Measurements from ENCODE around the gene CASZ1. TPM values are rescaled to one million over a fixed set of nuclear protein-coding genes. Genes with fewer than 3 reads are reported as not detected.

Gene CASZ1
- total and polyA plus RNA-seq, 12 donors: 19.5 to 79.8 (median 64.7) TPM

- no peaks in the 10 kb centered on the region for H3K4me1 ChIP-seq
- H3K9me3 ChIP-seq: no peaks in the 10 kb centered on the region
- no peak for DNase-seq
- no peaks in the 10 kb centered on the region for H3K27me3 ChIP-seq
- no peak overlapping the region for H3K27ac ChIP-seq
- peaks cover 0 to 67% (median 5%) of the 10 kb centered on the region in 9 donors for H3K36me3 ChIP-seq
- intact Hi-C loops (cut with DNase I): no loop called here
- TF ChIP-seq CTCF (IDR thresholded peaks at IDR 0.05): no peak
- ATAC-seq: no peak
- WGBS, 2 donors: 94 to 96% methylated on average over 24 of the region's 24 CpGs
- H3K4me3 ChIP-seq: no peak overlapping the region
Measured at GRCh38 chr1:10622910-10623685, 173.3 kb downstream of the CASZ1 start.

GRCh38 chr1:10621906-10622305 is 174.5 kb downstream of the CASZ1 start:
- 92% methylated on average over 9 of the region's 9 CpGs for WGBS, 2 donors
- intact Hi-C loops (cut with DNase I): no loop called here
- DNase-seq (no peak), ATAC-seq (no peak)
- Histone ChIP-seq H3K27me3 (no peaks in the 10 kb centered on the region), H3K27ac (no peak overlapping the region), H3K4me3 (no peak overlapping the region), H3K9me3 (no peaks in the 10 kb centered on the region), H3K4me1 (no peaks in the 10 kb centered on the region), H3K36me3 (peaks cover 0 to 60% (median 5%) of the 10 kb centered on the region in 9 donors)
- TF ChIP-seq CTCF (IDR thresholded peaks at IDR 0.05): no peak

GRCh38 chr1:10620776-10621175 is 175.7 kb downstream of the CASZ1 start:
- no peak for TF ChIP-seq CTCF (IDR thresholded peaks at IDR 0.05)
- DNase-seq (no peak), ATAC-seq (no peak)
- no peaks in the 10 kb centered on the region for H3K4me1 ChIP-seq
- H3K36me3 ChIP-seq: peaks cover 0 to 53% (median 5%) of the 10 kb centered on the region in 9 donors
- H3K9me3 ChIP-seq: no peaks in the 10 kb centered on the region
- H3K27me3 ChIP-seq: no peaks in the 10 kb centered on the region
- H3K27ac ChIP-seq: no peak overlapping the region
- H3K4me3 ChIP-seq: no peak overlapping the region
- WGBS, 2 donors: 94 to 95% methylated on average over 12 of the region's 12 CpGs
- intact Hi-C loops (cut with DNase I): no loop called here

GRCh38 chr1:10617931-10618885 is 178.2 kb downstream of the CASZ1 start:
- Histone ChIP-seq H3K27me3 (no peaks in the 10 kb centered on the region), H3K4me1 (no peaks in the 10 kb centered on the region), H3K9me3 (no peaks in the 10 kb centered on the region), H3K4me3 (no peak overlapping the region), H3K27ac (no peak overlapping the region), H3K36me3 (peaks cover 0 to 27% (median 0%) of the 10 kb centered on the region in 9 donors)
- intact Hi-C loops (cut with DNase I): no loop called here
- no peak for DNase-seq
- 96 to 97% methylated on average over 23 of the region's 23 CpGs for whole genome bisulfite sequencing, 2 donors
- no peak for ATAC-seq
- no peak for TF ChIP-seq CTCF (IDR thresholded peaks at IDR 0.05)
